BJ (cell line): Measurements from ENCODE around the gene CCDC50. TPM values are rescaled to one million over a fixed set of nuclear protein-coding genes. Genes with fewer than 3 reads are reported as not detected.

ENCODE experiments used
- CTCF ChIA-PET: fragments of 350-600 bp; formaldehyde crosslinking; extraction: SDS; loops from one replicate; lab custom pipeline; 2021; ENCODE audit warnings: antibody characterized with exemption, inconsistent platforms; lab: Yijun Ruan, JAX
- POLR2A ChIA-PET: fragments of 300-600 bp; sonication (Branson Sonifier 250); formaldehyde crosslinking; extraction: SDS; loops from one replicate; lab custom pipeline; 2021; ENCODE audit warnings: antibody characterized with exemption; lab: Charles Lee
- DNase-seq: peaks from one replicate; pipeline ENCODE4 v3.0.0-alpha.2; 2011; ENCODE audit warnings: low read depth
- H3K27me3 ChIP-seq: 2 replicates; pipeline ENCODE4 v1.6.0; 2011; ENCODE audit warnings: low read length; ENCODE audit not compliant: control insufficient read depth, insufficient read depth
- H3K36me3 ChIP-seq: 2 replicates; pipeline ENCODE4 v1.5.1; 2011; ENCODE audit warnings: low read length; ENCODE audit not compliant: control insufficient read depth, insufficient read depth
- H3K4me3 ChIP-seq: 2 replicates; pipeline ENCODE4 v1.5.1; 2011; ENCODE audit warnings: low read depth, mild to moderate bottlenecking, control low read depth, low read length
- polyA plus RNA-seq: library from polyadenylated mRNA; depleted of rRNA; stranded (reverse); fragments of >200 nt; gene quantifications from 2 replicates; pipeline ENCODE4 v1.2.3, GENCODE V29; 2011
- TF ChIP-seq, protein P1 (sequence below): IDR thresholded peaks from 2 replicates; pipeline ENCODE4 v1.5.1; 2011; ENCODE audit warnings: low read depth, mild to moderate bottlenecking, control low read depth, inconsistent platforms, low read length, moderate library complexity; ENCODE audit not compliant: insufficient read depth

The CCDC50 gene
- polyA plus RNA-seq, 1 experiment, result 43.9 TPM

DNA sequence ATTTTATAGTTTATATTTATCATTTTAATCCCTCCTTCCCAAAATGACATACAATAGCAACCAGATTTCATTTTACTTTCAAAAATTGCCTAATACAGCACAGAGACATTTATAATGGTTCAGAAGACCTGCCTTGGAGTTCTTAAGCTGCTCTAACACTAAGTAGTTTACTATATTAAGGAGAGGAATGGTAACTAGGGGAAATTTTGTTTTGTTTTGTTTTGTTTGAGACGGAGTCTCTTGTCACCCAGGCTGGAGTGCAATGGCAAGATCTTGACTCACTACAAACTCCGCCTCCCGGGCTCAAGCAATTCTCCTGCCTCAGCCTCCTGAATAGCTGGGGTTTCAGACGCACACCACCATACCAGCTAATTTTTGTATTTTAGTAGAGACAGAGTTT lies 22.8 kb upstream of the CCDC50 start:
- CTCF ChIA-PET, result interaction anchor here (0.6 to 1.7 kb wide), 2 partner anchors 9 to 49 kb away, joined by 3 to 4 read pairs; no protein-coding TSS in a partner anchor

DNA sequence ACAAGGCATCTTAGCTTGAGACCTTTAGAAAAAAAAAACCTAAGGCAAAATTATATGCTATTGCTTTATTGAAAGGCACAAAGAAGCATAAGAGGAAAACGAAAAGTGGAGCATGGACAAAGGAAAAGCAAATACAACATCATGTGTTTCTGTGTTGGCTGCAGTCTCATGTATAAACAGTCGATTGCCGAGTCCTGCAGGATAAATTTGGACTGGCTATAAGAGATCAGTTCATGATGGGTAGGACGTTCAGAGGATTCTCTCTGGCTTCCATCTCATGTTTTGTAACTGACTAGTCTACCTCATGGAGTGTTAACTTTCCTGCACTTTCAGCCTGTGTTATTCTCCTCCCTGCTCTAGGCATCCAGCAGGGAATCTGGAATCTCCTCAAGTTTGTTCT lies 21.9 kb upstream of the CCDC50 start:
- CTCF ChIA-PET, result interaction anchor here (1.7 kb wide), 1 partner anchor 48 kb away, joined by 4 read pairs; no protein-coding TSS in a partner anchor

More for the DNA sequence above, 22.8 kb upstream of the CCDC50 start:
- POLR2A ChIA-PET, result no interaction called here
- DNase-seq, result no peak
- no peak overlapping the region for H3K4me3 ChIP-seq
- H3K27me3 ChIP-seq, result no peaks in the 10 kb centered on the region; the same call in none of the 2 replicates
- TF ChIP-seq, protein P1, sequence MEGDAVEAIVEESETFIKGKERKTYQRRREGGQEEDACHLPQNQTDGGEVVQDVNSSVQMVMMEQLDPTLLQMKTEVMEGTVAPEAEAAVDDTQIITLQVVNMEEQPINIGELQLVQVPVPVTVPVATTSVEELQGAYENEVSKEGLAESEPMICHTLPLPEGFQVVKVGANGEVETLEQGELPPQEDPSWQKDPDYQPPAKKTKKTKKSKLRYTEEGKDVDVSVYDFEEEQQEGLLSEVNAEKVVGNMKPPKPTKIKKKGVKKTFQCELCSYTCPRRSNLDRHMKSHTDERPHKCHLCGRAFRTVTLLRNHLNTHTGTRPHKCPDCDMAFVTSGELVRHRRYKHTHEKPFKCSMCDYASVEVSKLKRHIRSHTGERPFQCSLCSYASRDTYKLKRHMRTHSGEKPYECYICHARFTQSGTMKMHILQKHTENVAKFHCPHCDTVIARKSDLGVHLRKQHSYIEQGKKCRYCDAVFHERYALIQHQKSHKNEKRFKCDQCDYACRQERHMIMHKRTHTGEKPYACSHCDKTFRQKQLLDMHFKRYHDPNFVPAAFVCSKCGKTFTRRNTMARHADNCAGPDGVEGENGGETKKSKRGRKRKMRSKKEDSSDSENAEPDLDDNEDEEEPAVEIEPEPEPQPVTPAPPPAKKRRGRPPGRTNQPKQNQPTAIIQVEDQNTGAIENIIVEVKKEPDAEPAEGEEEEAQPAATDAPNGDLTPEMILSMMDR, result no peak
- no peaks in the 10 kb centered on the region for H3K36me3 ChIP-seq

DNA sequence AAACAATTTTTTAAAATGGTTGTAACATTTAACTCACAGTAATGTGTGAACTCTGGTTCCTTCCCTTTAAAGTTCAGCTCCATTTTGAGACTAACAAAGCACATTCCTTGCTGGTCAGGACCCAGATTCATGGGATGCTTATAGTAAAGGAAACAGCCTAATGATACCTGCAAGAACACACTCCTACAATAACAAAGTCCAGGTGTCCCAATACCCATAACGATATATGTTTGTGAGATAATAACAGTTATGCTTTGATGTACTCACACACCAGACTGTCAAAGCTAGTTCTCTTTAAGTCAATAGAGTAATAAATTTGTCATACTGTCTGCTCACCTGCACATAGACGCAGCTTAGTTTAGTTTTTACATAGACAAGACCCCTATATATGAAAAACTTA lies 15.9 kb upstream of the CCDC50 start:
- DNase-seq, result no peak
- POLR2A ChIA-PET, result no interaction called here
- Histone ChIP-seq H3K36me3 (no peaks in the 10 kb centered on the region), H3K4me3 (no peak overlapping the region), H3K27me3 (no peaks in the 10 kb centered on the region)
- CTCF ChIA-PET, result no interaction called here
- TF ChIP-seq, protein P1, result no peak

More for the DNA sequence above, 21.9 kb upstream of the CCDC50 start:
- TF ChIP-seq, protein P1, result no peak
- Histone ChIP-seq H3K4me3 (no peak overlapping the region), H3K27me3 (no peaks in the 10 kb centered on the region; the same call in none of the 2 replicates), H3K36me3 (no peaks in the 10 kb centered on the region)
- DNase-seq, result no peak
- POLR2A ChIA-PET, result no interaction called here

DNA sequence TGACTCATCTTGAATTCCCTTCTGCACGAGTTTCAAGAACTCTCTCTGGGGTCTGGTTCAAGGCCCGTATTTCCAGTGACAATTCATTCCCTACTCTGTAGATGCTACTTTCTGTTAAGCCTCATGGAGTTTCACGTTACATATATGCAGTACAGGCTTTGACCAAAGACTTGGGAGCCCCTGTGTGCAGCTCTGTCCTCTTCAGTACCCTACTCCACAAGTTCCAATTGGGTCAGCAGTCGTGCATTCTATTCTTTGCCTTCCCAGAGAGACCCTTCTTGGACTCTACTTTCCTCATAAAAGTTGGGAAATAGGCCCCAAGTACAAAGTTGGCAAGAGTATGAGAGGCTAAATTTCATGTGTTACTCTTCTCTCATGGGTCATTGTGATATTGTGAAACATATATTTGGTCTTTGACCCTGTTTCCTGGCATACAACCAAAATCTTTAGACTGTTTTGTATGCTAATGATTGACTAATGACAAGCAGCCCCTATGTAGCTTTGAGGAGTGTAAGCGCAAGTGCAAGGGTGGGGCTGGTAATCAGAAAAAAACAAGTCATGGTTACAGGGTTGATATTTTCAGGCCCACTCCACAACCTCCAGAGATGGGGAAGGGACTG lies 15.0 kb upstream of the CCDC50 start:
- TF ChIP-seq, protein P1, result no peak
- Histone ChIP-seq H3K36me3 (no peaks in the 10 kb centered on the region), H3K27me3 (no peaks in the 10 kb centered on the region), H3K4me3 (no peak overlapping the region)
- no peak for DNase-seq
- CTCF ChIA-PET, result no interaction called here
- POLR2A ChIA-PET, result no interaction called here

DNA sequence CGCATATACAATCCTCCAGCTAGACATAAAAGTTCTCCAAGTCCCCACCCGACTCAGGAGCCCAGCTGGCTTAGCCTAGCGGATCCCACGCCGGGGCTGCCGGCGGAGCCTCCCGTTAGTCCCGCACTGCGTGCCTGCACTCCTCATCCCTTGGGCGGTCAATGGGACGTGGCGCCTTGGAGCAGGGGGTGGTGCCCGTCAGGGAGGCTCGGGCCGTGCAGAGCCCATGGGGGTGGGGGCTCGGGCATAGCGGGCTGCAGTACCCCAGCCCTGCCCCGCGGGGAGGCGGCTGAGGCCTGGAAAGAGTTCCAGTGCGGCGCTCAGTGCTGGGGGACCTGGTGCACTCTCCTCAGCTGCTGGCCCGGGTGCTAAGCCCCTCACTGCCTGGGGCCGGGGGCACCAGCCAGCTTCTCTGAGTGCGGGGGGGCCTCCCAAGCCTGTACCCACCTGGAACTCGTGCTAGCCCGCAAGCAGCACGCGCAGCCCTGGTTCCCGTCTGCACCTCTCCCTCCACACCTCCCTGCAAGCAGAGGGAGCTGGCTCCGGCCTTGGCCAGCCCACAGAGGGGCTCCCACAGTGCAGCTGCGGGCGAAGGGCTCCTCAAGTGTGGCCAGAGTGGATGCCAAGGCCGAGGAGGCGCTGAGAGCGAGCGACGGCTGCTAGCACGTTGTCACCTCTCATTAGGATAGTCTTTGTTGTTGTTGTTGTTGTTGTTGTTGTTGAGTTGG lies 12.2 kb upstream of the CCDC50 start:
- TF ChIP-seq, protein P1, result no peak
- H3K4me3 ChIP-seq, result no peak overlapping the region
- no peaks in the 10 kb centered on the region for H3K27me3 ChIP-seq
- ChIA-PET POLR2A (no interaction called here), CTCF (no interaction called here)
- no peaks in the 10 kb centered on the region for H3K36me3 ChIP-seq
- no peak for DNase-seq
